ENCODE data around the gene ADAMTS17. TPM values are rescaled to one million over a fixed set of nuclear protein-coding genes. Genes with fewer than 3 reads are reported as not detected.

The ADAMTS17 gene
- total and polyA plus RNA-seq, 8 donors: 4.2 to 16.4 (median 10.8) TPM

- Histone ChIP-seq H3K9me3 (no peaks in the 10 kb centered on the region), H3K27me3 (no peaks in the 10 kb centered on the region), H3K4me1 (no peaks in the 10 kb centered on the region), H3K27ac (no peak overlapping the region), H3K4me3 (no peak overlapping the region), H3K36me3 (no peaks in the 10 kb centered on the region)
- ATAC-seq (peak; percentile 35 to 82 (median 64)), DNase-seq (peak in 2 of 6 donors; percentile 17 to 46), FAIRE-seq (no peak)
- no peak for TF ChIP-seq CTCF (IDR thresholded peaks at IDR 0.05)
- 85% methylated on average over 20 of the region's 20 CpGs for WGBS, 2 donors
- intact Hi-C loops (cut with DNase I): no loop called here
Observed at GRCh38 chr15:100241572-100242482, 99.9 kb downstream of the ADAMTS17 start.

DNA sequence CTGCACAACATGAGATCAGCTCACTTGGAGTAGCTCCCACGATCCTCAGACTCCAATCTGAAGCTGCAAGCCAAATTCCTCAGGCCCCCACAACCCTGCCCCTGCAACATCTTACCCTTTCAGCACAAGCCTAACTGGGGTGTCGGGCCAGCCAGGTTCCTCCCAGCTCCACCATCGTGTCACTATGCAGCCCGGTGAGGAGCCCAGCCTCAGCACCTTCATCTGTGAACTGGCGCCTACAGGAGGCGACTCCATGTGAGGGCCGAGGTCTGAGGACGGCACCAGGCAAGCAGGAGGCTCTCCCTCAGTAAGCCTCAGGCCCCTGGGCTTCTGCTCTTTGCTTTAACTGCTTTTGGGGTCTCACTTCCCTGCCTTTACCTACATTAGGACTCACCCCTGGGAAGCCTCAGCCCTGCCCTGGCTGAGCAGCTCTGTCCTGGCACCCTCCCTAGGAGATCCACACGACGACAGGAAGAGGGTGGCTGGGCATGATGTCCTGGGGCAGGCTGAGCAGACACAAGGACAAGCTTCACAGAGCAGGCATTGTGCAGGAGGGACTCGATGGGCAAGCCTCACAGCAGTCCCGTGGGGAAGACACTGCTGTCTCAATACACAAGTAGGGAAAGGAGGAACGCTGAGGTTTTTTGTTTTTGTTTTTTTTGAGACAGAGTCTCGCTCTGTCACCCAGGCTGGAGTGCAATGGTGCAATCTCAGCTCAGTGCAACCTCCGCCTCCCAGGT is 104.6 kb downstream of the ADAMTS17 start:
- no peak for FAIRE-seq
- 89% methylated on average over 15 of the region's 15 CpGs for WGBS, 2 donors
- Histone ChIP-seq H3K36me3 (no peaks in the 10 kb centered on the region), H3K27ac (no peak overlapping the region), H3K27me3 (no peaks in the 10 kb centered on the region), H3K4me3 (no peak overlapping the region), H3K9me3 (no peaks in the 10 kb centered on the region), H3K4me1 (peaks cover 0 to 10% (median 3%) of the 10 kb centered on the region in 3 donors)
- intact Hi-C loops (cut with DNase I): no loop called here
- no peak for TF ChIP-seq CTCF (IDR thresholded peaks at IDR 0.05)
- DNase-seq: no peak
- ATAC-seq: no peak

- Histone ChIP-seq H3K9me3 (no peaks in the 10 kb centered on the region), H3K27me3 (no peaks in the 10 kb centered on the region), H3K36me3 (no peaks in the 10 kb centered on the region), H3K27ac (no peak overlapping the region), H3K4me3 (no peak overlapping the region), H3K4me1 (peaks cover 0 to 10% (median 3%) of the 10 kb centered on the region in 3 donors)
- TF ChIP-seq CTCF (IDR thresholded peaks at IDR 0.05): no peak
- 87 to 92% methylated on average over 15 of the region's 15 CpGs for WGBS, 2 donors
- intact Hi-C loops (cut with DNase I): no loop called here
- ATAC-seq (peak in 3 of 4 donors; percentile 9 to 31 (median 16)), FAIRE-seq (no peak), DNase-seq (no peak)
Observed at GRCh38 chr15:100235030-100235617, 106.7 kb downstream of the ADAMTS17 start.

GRCh38 chr15:100234158-100235029 is 107.4 kb downstream of the ADAMTS17 start:
- Histone ChIP-seq H3K9me3 (no peaks in the 10 kb centered on the region), H3K27me3 (no peaks in the 10 kb centered on the region), H3K4me1 (peaks cover 0 to 10% (median 3%) of the 10 kb centered on the region in 3 donors), H3K4me3 (no peak overlapping the region), H3K36me3 (no peaks in the 10 kb centered on the region), H3K27ac (no peak overlapping the region)
- intact Hi-C loops (cut with DNase I): no loop called here
- TF ChIP-seq CTCF (IDR thresholded peaks at IDR 0.05): no peak
- FAIRE-seq (no peak), ATAC-seq (peak; percentile 69 to 86 (median 80)), DNase-seq (peak in 1 of 6 donors; percentile 30)
- WGBS, 2 donors: 47 to 51% methylated on average over 20 of the region's 20 CpGs
